Lower leg skin (tissue), 4 donors: Measurements from ENCODE around the gene NPLOC4. TPM values are rescaled to one million over a fixed set of nuclear protein-coding genes. Genes with fewer than 3 reads are reported as not detected.

Source experiments
- DNase-seq, 2 donors: peaks; one replicate each; pipeline ENCODE4 v3.0.0-alpha.2; 2019; ENCODE audit warnings: low spot score in 2 of 2
- H3K4me3 ChIP-seq: fragments of 200-600 bp; sonication (generic); 2 replicates; pipeline ENCODE4 v1.5.1; 2017; ENCODE audit warnings: mild to moderate bottlenecking, low read depth; ENCODE audit not compliant: poor library complexity, severe bottlenecking
- POLR2A ChIP-seq, 2 donors: fragments of 450-650 bp; IDR thresholded peaks; one replicate each; pipeline ENCODE4 v1.6.1; 2016 to 2017; ENCODE audit warnings: antibody characterized with exemption in 2 of 2, mild to moderate bottlenecking in 1 of 2, moderate library complexity in 1 of 2
- WGBS, 2 donors: methylation state at CpG; one replicate each; pipeline ENCODE4 v1.1.5; 2018; 5-methylcytosine and 5-hydroxymethylcytosine counted together
- intact Hi-C: fragments of 100-400 bp; cut with DNase I; formaldehyde crosslinking; loops from one replicate; pipeline ENCODE4 v1.15.0; 2023; ENCODE audit warnings: low total_unique reads
- total RNA-seq, 4 donors: library from RNA; depleted of rRNA; stranded (reverse); fragments of >200 nt; gene quantifications; one replicate each; pipeline ENCODE4 v1.1.0, GENCODE V29; 2016
- TF ChIP-seq, protein P1 (sequence below), 3 donors: fragments of 450-650 bp; IDR thresholded peaks; one replicate each; pipeline ENCODE4 v1.5.1; 2016; ENCODE audit warnings: antibody characterized with exemption in 3 of 3, mild to moderate bottlenecking in 3 of 3, moderate library complexity in 2 of 3

The NPLOC4 gene
- total RNA-seq, 4 donors from 2014 or later = 49.3 to 78.7 (median 67.8) TPM

DNA sequence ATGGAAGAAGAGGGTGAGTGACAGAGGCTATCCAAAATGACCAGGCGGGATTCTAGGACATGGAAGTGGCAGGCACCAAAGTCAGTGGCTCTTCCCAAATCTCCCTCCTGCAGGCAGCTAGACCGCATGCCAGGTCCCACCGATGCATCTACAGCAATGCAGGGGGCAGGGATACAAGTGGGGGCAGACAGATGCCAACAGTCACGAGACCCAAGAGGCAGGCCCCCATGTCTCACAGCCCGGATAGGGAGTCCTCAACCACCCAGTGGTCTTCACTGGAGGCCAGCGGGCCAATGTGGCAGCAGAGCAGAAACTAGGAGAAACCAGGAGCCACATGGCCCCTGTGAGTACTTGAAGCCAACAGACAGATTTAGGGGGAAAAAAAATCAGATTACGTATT lies 20.0 kb downstream of the NPLOC4 start:
- intact Hi-C loops = no loop called here
- WGBS, 2 donors = 41 to 76% methylated on average over 7 of the region's 7 CpGs
- no peak for DNase-seq
- H3K4me3 ChIP-seq = no peak overlapping the region
- TF ChIP-seq, protein P1, sequence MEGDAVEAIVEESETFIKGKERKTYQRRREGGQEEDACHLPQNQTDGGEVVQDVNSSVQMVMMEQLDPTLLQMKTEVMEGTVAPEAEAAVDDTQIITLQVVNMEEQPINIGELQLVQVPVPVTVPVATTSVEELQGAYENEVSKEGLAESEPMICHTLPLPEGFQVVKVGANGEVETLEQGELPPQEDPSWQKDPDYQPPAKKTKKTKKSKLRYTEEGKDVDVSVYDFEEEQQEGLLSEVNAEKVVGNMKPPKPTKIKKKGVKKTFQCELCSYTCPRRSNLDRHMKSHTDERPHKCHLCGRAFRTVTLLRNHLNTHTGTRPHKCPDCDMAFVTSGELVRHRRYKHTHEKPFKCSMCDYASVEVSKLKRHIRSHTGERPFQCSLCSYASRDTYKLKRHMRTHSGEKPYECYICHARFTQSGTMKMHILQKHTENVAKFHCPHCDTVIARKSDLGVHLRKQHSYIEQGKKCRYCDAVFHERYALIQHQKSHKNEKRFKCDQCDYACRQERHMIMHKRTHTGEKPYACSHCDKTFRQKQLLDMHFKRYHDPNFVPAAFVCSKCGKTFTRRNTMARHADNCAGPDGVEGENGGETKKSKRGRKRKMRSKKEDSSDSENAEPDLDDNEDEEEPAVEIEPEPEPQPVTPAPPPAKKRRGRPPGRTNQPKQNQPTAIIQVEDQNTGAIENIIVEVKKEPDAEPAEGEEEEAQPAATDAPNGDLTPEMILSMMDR (IDR thresholded peaks at IDR 0.05) = no peak

DNA sequence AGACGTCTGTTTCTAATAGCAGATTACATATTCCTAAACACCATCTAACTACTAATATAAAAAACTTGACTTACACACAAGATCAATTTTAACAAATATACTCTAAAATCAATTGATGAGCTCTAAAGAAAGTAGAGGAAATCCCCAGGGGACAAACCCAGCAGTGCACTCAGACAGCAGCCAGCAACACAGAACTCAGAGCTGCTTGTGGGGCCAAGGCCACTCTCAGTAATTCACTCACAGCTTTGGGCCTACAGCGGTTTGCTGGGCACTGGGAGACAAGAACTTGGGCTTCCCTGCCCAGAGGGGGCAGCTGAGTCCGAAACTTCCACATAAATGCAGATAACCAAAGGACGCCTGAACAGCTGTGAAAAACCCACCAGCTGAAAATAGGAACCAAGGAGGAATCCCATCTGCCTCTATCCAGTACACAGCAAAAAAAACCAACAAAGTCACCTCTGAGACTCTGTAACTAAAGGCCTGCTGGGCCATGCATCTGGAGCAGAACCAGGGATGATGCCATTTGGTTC lies 21.4 kb downstream of the NPLOC4 start:
- intact Hi-C loops = no loop called here
- H3K4me3 ChIP-seq = no peak overlapping the region
- TF ChIP-seq, protein P1 (IDR thresholded peaks at IDR 0.05) = no peak
- TF ChIP-seq POLR2A (IDR thresholded peaks at IDR 0.05) = no peak
- WGBS, 2 donors = 87 to 88% methylated on average over 4 of the region's 4 CpGs
- DNase-seq = no peak

DNA sequence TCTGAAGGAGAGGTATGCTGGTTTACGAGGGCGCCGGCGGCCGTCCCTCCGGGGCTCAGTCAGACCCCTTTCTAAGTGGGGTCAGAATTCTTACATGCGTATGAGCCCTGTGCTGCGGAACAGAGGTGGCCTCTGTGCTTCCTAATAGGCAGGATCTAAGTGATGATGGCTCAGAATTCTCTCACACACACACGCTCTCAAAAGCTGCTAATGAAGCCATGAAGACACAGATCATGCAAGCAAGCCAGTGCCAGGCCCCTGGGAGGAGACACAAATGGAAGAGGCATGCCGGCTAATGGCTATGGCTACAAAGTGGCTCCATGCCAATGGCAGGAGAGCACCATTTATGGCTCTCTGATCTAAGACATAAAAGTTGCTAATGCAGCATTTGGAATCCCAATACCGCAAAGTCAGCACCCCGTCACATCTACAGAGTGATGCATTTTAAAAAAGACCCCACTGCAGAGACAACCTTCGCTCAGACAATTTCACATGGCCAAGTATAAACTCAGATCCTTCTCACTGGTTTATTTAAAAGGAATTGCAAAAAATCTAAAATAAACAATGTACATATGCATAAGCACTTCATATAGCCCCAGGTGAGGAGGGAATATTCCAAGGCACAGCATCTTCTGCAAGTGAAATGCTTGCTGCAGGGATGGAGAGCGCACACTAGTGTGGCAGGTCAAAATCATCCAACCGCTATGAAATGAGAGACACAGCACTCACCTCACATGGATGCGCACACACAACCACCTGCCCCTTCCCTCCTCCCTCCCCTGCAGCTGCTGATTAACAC lies 24.5 kb downstream of the NPLOC4 start:
- 84% methylated on average over 16 of the region's 16 CpGs for WGBS, 2 donors
- intact Hi-C loops = no loop called here
- TF ChIP-seq, protein P1 (IDR thresholded peaks at IDR 0.05) = no peak
- no peak for TF ChIP-seq POLR2A (IDR thresholded peaks at IDR 0.05)
- no peak for DNase-seq
- no peak overlapping the region for H3K4me3 ChIP-seq

DNA sequence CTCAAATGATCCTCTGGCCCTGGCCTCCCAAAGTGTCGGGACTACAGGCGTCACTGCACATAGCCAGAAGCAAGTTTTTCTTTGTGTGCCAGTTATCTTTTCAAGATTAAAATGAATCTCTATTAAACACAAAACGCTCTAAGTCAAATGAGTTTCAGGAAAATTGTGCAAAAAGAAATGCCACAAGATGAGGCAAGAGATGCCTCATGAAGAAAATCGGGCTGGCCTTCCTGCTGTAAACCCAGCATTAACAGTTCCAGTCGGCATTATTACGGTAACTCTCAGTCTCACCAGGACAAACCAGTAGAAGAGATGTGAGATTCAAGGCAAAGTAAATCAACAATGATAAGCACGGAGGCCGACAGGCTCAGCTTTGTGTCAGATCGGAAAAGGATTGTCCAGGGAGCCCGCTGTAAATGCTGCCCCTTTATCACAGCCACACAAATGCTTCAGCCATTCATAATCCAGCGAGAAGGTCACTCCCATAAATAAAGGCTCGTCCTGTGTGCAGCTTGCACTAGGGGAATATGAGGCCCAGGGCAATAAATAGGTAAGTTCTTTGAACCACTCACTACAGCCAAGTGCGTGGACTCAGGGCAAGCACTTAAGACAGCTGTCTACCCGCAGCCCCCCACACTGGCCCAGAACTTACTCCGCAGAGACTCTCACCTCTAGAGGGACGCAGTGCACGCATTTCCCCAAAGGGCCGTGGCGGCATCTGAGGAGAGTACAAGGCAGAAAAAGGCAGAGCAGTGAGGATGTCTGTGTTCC lies 27.2 kb downstream of the NPLOC4 start:
- DNase-seq = no peak
- TF ChIP-seq, protein P1 (IDR thresholded peaks at IDR 0.05) = no peak
- TF ChIP-seq POLR2A (IDR thresholded peaks at IDR 0.05) = no peak
- intact Hi-C loops = loop anchor here (10.0 kb wide), 1 partner anchor 355 kb away; no protein-coding TSS in a partner anchor
- no peak overlapping the region for H3K4me3 ChIP-seq
- 94 to 95% methylated on average over 19 of the region's 19 CpGs for WGBS, 2 donors

DNA sequence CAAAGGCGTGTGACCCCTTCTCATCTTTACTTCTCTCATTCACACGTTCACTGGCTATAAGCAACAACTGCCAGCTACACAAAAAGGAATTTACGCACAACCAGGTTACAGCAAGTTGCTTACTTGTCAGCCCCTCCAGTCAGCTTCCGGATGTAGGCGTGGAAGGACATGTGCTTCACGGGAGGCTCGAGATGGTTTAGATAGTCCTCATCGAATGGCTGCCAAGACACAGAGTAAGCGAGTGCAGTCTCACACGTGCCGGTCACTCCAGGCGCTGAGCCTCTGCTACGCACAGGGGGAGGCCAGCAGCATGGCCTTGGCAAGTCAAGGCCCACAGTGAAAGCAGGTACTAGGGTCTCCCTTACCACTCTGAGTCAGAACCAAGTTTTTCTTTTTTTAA lies 28.3 kb downstream of the NPLOC4 start:
- TF ChIP-seq POLR2A (IDR thresholded peaks at IDR 0.05) = no peak
- TF ChIP-seq, protein P1 (IDR thresholded peaks at IDR 0.05) = no peak
- 90 to 91% methylated on average over 13 of the region's 13 CpGs for WGBS, 2 donors

More for the DNA sequence above, 28.3 kb downstream of the NPLOC4 start:
- DNase-seq = no peak
- intact Hi-C loops = loop anchor here (10.0 kb wide), 1 partner anchor 354 kb away; no protein-coding TSS in a partner anchor
- no peak overlapping the region for H3K4me3 ChIP-seq
